ENCODE measurements around the gene GATAD1.
"Not testable (repeated sequence)": the region's sequence is repeated elsewhere in the genome, so short reads cannot be mapped to it uniquely, and the experiment has no call there.

The GATAD1 gene

GRCh38 chr7:92479146-92479545 is 31.9 kb downstream of the GATAD1 start:
- DNase-seq (ENCODE audit: low read depth in 1 of 2, low spot score in 1 of 2) = not testable (repeated sequence)

GRCh38 chr7:92483624-92484023 is 36.3 kb downstream of the GATAD1 start:
- not testable (repeated sequence) for DNase-seq (ENCODE audit: low read depth in 1 of 2, low spot score in 1 of 2)

GRCh38 chr7:92484226-92484625 is 36.9 kb downstream of the GATAD1 start:
- DNase-seq (ENCODE audit: low read depth in 1 of 2, low spot score in 1 of 2) = not testable (repeated sequence)

DNA sequence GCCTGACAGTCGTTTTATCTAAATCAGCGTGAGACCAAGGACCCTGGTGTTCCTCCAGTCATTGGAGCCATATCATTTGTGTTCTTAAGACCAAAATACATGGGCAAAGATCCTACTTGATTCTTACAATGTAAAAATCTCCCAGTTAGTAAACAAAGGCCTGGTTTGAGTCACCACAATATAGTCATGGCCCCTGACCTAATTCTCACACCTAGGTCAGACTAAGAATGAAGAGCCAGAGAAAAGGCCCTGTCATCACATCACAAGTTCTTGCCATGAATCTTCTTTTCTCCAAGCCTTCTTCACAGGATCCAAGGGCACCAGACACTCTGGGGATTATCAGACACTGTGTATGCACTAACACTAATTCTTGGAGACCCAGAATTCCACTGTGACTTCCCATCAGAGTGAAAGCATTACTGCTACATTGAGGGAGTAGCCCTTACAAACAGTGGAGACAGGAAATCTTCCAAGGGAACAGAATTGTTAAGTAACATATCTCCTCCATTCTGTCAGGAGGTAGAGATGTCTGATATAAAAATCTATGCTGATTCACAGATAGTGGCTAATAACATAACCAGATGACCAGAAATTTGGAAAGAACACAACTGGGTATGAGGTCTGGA is 38.1 kb downstream of the GATAD1 start:
- DNase-seq (ENCODE audit: low read depth in 1 of 2, low spot score in 1 of 2) = no peak

DNA sequence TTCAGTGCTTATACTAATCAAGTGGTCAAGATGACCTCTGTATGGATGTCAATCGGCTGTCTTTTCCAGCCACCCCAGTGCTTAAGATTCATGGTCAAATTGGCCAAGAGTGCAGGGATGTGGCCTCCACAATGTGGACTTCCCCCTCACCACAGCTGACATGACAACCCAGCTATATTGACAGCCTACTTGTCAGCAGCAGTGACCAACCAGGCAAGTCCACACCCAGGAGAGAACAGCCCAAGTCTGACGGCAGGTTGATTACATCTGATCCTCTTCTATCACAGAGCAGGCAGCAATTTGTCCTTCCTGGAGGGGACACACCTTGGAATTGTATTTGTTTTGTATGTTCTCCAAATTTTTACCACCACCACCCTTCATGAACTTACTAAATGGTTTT is 38.7 kb downstream of the GATAD1 start:
- DNase-seq (ENCODE audit: low read depth in 1 of 2, low spot score in 1 of 2) = no peak

GRCh38 chr7:92487804-92488203 is 40.5 kb downstream of the GATAD1 start:
- no peak for DNase-seq (ENCODE audit: low read depth in 1 of 2, low spot score in 1 of 2)

DNA sequence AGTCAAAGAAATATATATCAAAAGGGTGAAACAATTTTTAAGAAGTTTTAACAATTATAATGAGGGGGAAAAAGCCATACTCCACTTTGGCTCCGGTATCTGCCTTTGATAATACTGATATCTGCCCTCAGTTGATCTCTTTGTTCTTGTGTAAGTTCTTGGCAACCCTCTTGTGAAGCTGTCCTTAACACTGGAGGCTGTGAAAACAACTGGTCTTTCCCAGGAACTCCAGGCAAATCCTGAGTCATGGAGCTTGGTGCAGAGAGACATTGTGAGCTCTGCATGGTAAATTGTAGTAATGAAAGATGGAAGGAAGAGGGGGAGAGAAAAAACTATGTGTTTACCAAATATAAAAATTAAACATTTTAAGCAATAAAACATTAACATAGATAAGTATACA is 42.4 kb downstream of the GATAD1 start:
- no peak for DNase-seq (ENCODE audit: low read depth in 1 of 2, low spot score in 1 of 2)

GRCh38 chr7:92496876-92497275 is 49.6 kb downstream of the GATAD1 start:
- DNase-seq (ENCODE audit: low read depth in 1 of 2, low spot score in 1 of 2) = no peak

DNA sequence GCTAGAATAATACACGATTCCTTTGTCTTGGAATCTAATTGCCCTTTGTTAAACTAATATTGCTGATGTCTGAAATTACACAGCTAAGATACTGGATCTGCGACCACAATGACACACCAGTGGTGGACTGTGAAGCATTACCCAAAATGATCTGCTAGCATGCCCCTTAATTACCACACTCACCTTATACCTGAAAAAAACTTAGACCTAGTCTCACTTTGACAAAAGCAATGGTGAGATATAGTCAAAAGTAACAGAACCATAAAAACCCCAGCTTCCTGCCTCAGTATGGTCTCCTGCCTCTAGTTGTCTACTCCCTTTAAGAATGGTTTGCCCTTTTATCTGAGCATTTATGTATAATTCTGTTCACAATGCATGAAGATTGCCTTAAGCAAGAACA is 51.3 kb downstream of the GATAD1 start:
- no peak for DNase-seq (ENCODE audit: low read depth in 1 of 2, low spot score in 1 of 2)

DNA sequence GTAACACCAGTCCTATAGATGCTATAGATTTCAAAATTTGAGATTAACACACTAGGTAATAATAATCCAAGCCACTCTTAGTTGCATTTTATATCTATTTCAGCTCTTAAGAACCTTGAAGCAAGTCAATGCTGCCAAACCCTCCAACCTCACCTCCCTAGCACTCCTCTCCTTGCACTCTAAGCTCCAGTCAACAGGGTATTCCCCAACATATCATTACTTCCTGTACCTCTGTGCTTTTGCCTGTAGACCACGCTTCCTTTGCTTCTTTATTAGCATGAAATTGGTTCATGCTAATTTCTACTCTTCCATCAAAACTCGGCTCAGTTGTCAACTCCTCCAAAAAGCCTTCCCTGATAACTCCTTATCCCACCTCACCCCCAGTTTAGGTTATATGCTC is 56.5 kb downstream of the GATAD1 start:
- no peak for DNase-seq (ENCODE audit: low read depth in 1 of 2, low spot score in 1 of 2)

GRCh38 chr7:92504563-92504962 is 57.3 kb downstream of the GATAD1 start:
- no peak for DNase-seq (ENCODE audit: low read depth in 1 of 2, low spot score in 1 of 2)

DNA sequence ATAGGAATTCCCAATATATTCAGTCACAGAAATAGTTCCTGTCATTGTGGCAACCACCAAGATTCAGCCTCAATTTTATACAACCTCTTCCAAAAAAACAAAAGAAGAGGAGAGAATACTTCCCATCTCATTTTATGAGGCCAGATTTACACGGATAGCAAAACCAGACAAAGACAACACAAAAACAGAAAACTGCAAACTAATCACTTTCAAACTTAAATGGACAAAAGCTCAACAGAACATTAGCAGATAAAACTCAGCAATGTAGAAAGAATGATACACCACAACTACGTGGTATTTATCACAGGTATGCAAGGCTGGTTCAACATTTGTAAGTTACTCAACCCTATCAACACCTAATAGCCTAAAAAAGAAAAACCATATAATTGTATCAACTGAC is 59.1 kb downstream of the GATAD1 start:
- DNase-seq (ENCODE audit: low read depth in 1 of 2, low spot score in 1 of 2) = no peak

GRCh38 chr7:92508946-92509345 is 61.7 kb downstream of the GATAD1 start:
- DNase-seq (ENCODE audit: low read depth in 1 of 2, low spot score in 1 of 2) = no peak
